Upper lobe of right lung (tissue), 1 donor: ENCODE data around the gene TNFAIP2. TPM values are rescaled to one million over a fixed set of nuclear protein-coding genes. Genes with fewer than 3 reads are reported as not detected.

ENCODE experiments used
- ATAC-seq: fragments of 200-7000 bp; cut with Tn5 transposase; one replicate; pipeline ENCODE4 v1.9.1; 2020; ENCODE audit warnings: mild to moderate bottlenecking, moderate library complexity
- DNase-seq: peaks from one replicate; pipeline ENCODE4 v3.0.0-alpha.2; 2020
- H3K27ac ChIP-seq: fragments of 200-600 bp; one replicate; pipeline ENCODE4 v1.8.0; 2022
- H3K27me3 ChIP-seq: fragments of 200-600 bp; one replicate; pipeline ENCODE4 v1.8.0; 2022; ENCODE audit warnings: mild to moderate bottlenecking
- H3K36me3 ChIP-seq: fragments of 200-600 bp; one replicate; pipeline ENCODE4 v1.8.0; 2022
- H3K4me1 ChIP-seq: fragments of 200-600 bp; one replicate; pipeline ENCODE4 v1.8.0; 2022
- H3K4me3 ChIP-seq: fragments of 200-600 bp; one replicate; pipeline ENCODE4 v1.8.0; 2022; ENCODE audit warnings: mild to moderate bottlenecking
- H3K9me3 ChIP-seq: fragments of 200-600 bp; one replicate; pipeline ENCODE4 v1.8.0; 2022
- CTCF ChIP-seq: fragments of 200-600 bp; IDR thresholded peaks from one replicate; pipeline ENCODE4 v1.8.0; 2022; ENCODE audit warnings: antibody characterized with exemption
- intact Hi-C: fragments of 100-400 bp; cut with DNase I; formaldehyde crosslinking; loops from one replicate; pipeline ENCODE4 v1.11.0; 2022
- total RNA-seq: library from RNA; stranded (reverse); fragmentation: NEBNext Ultra II Directional; extraction: Animal tissue kit (Norgen Biotek cat#: 25700); gene quantifications from one replicate; pipeline ENCODE4 v1.2.1, GENCODE V29; 2021
- donor health status: DM: no; HTN: yes; CAD: no; lungs with severe emphysema.

The TNFAIP2 gene
- total RNA-seq, 1 donor from 2014 or later = 158 TPM

DNA sequence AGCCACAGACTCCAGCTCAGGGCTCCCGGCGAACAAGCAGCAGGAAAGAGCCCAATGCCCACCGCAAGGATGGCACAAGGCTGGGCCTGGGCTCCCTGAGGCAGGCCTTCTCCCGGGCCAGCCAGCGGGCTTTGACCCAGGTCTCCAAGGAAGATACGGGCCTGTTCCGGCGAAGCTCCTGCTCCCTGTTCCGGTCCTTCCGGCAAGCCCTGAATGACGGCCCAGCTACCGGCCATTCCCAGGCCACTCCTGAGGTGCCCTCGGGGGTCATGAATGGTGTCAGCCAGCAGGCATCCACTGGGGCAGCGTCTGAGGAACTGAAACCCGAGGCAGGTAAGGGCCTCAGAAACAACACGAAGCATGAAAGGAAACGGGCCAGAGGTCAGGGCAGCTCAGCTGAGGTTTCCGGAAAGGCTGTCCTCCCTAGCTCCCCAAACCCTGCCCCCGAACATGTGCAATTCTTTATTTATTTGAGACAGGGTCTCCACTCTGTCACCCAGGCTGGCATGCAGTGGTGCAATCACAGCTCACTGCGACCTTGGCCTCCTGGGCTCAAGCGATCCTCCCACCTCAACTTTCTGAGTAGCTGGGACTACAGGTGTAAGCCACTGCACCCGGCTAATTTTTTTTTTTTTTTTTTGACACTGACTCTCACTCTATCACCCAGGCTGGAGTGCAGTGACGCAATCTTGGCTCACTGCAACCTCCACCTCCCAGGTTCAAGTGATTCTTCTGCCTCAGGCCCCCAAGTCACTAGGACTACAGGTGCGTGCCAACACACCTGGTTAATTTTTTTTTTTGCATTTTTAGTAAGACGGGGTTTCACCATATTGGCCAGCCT, 22.8 kb upstream of the TNFAIP2 start:
- peaks cover 34% of the 10 kb centered on the region for H3K27me3 ChIP-seq
- TF ChIP-seq CTCF = no peak
- no peaks in the 10 kb centered on the region for H3K36me3 ChIP-seq
- peaks cover 24% of the 10 kb centered on the region for H3K4me1 ChIP-seq
- no peak overlapping the region for H3K4me3 ChIP-seq
- H3K27ac ChIP-seq = no peak overlapping the region
- ATAC-seq (no peak), DNase-seq (no peak)
- no peaks in the 10 kb centered on the region for H3K9me3 ChIP-seq
- intact Hi-C loops = loop anchor here (10.0 kb wide), 2 partner anchors 84 to 194 kb away; no protein-coding TSS in a partner anchor

DNA sequence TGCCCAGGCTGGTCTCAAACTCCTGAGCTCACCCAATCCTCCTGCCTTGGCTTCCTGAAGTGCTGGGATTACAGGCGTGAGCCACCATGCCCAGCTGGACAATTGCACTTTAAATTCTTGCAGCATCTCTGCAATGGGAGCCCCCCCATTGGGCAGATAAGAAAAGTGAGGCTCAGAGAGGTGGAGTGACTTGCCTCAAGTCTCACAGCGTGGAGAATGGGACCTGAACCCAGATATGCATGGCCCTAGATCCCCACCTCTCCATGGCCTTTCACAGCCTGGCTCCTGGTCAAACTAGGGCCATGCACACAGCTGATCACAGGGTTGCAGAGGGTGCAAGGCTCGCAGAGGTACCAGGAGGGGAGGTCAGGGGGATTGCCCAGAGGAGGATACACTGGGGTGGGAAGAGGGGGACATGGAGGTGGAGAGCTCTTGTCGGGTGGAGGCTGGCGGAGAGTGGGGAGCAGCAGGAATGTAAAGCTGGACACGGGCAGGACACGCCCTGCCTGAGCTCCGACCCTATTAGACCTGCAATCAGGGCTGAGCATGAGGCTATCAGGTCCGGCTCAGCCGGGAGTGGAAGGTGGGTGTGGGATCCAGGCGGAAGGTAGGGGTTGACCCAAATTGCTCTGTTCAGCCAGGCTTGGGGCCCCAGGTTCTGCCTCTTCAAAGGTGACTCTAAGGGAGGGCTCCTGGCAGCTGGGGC, 21.9 kb upstream of the TNFAIP2 start:
- H3K9me3 ChIP-seq = no peaks in the 10 kb centered on the region
- peaks cover 34% of the 10 kb centered on the region for H3K27me3 ChIP-seq
- DNase-seq (no peak), ATAC-seq (no peak)
- peaks cover 24% of the 10 kb centered on the region for H3K4me1 ChIP-seq
- no peaks in the 10 kb centered on the region for H3K36me3 ChIP-seq
- H3K4me3 ChIP-seq = no peak overlapping the region
- no peak for TF ChIP-seq CTCF
- intact Hi-C loops = loop anchor here (10.0 kb wide), 2 partner anchors 83 to 193 kb away; no protein-coding TSS in a partner anchor
- no peak overlapping the region for H3K27ac ChIP-seq

DNA sequence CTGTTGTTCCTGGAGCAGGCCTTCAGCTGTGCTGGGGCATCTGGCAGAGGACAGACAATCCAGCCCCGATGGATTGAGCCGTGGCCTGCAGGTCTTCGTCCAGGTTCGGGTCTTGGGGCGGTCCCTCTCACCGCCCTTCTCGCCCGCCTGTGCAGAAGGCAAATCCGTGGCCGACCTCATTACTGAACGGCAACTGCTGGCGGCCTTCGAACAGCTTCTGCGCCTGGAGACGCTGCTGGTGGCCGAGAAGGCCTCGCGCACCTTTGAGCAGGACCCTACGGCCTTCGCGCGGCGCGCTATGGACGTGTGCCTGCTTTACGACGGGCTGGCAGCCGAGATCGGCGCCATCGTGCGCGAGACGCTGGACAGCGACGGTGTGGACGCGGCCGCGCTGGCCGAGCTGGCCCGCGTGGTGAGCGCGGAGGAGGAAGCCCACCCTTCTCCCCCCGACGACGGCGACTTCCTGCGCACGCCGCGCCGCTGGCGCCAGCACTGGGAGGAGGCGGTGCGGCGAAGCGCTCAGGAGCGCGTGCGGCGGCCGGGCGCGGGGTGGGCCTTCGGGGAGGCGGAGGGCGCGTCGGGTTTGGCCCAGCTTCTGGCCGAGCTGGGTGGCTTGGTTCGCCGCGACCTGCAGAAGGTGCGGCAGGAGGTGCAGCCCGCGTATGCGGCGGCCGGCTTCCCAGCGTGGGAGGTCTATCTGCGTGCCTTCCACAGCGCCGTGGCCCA, 21.1 kb upstream of the TNFAIP2 start:
- intact Hi-C loops = loop anchor here (10.0 kb wide), 2 partner anchors 83 to 193 kb away; no protein-coding TSS in a partner anchor
- peaks cover 24% of the 10 kb centered on the region for H3K4me1 ChIP-seq

GRCh38 chr14:103102689-103103260, 20.5 kb upstream of the TNFAIP2 start:
- ATAC-seq (no peak), DNase-seq (no peak)
- Histone ChIP-seq H3K4me3 (no peak overlapping the region), H3K36me3 (no peaks in the 10 kb centered on the region), H3K27ac (no peak overlapping the region), H3K27me3 (peaks cover 34% of the 10 kb centered on the region), H3K4me1 (peaks cover 24% of the 10 kb centered on the region), H3K9me3 (no peaks in the 10 kb centered on the region)
- no peak for TF ChIP-seq CTCF
- intact Hi-C loops = loop anchor here (10.0 kb wide), 2 partner anchors 82 to 192 kb away; no protein-coding TSS in a partner anchor

More for the DNA sequence above, 21.1 kb upstream of the TNFAIP2 start:
- peaks cover 34% of the 10 kb centered on the region for H3K27me3 ChIP-seq
- H3K36me3 ChIP-seq = no peaks in the 10 kb centered on the region
- no peak for TF ChIP-seq CTCF
- H3K27ac ChIP-seq = no peak overlapping the region
- ATAC-seq (no peak), DNase-seq (no peak)
- no peaks in the 10 kb centered on the region for H3K9me3 ChIP-seq
- no peak overlapping the region for H3K4me3 ChIP-seq
